A549 treated with RU486 at 1 μM for 4 hours (cell line): Measurements from ENCODE around the gene ZBTB3. TPM values are rescaled to one million over a fixed set of nuclear protein-coding genes. Genes with fewer than 3 reads are reported as not detected.

ENCODE experiments used
- total RNA-seq: library from RNA; stranded (reverse); fragments of 200-300 nt; extraction: Qiagen RNA extraction; gene quantifications from 5 replicates; pipeline ENCODE4 v1.2.3, GENCODE V29; 2022; ENCODE audit warnings: low read depth

ZBTB3 gene
- 1.6 to 2.6 TPM (median 1.8 TPM) in 5 replicates for total RNA-seq

GRCh38 chr11:62753736-62754603 is at the start of gene ZBTB3:
ZBTB3 (minus strand) TSS chr11:62754160; CDS start chr11:62753664, 496 bp downstream.

GRCh38 chr11:62791501-62792201 is 37.7 kb upstream of the ZBTB3 start, which contains the start of gene TMEM223:
TMEM223 (minus strand) TSS chr11:62792006; CDS start chr11:62791994, 12 bp downstream.

GRCh38 chr11:62787005-62787759 is 33.2 kb upstream of the ZBTB3 start, which contains the start of gene TMEM179B:
TMEM179B (plus strand) TSS chr11:62787402; CDS start chr11:62787432, 30 bp downstream.

GRCh38 chr11:62771144-62772021 is 17.4 kb upstream of the ZBTB3 start, which contains the start of gene TAF6L:
TAF6L (plus strand) TSS chr11:62771396; CDS start chr11:62775784, 4,388 bp downstream.

GRCh38 chr11:62728171-62728988 is 25.6 kb downstream of the ZBTB3 start, which contains the start of gene TTC9C:
TTC9C (plus strand) TSS chr11:62728486; CDS start chr11:62728849, 363 bp downstream.

GRCh38 chr11:62727165-62727871 is 26.6 kb downstream of the ZBTB3 start, which contains the start of gene HNRNPUL2:
HNRNPUL2 (minus strand) TSS chr11:62727457; CDS start chr11:62727156, 301 bp downstream.

GRCh38 chr11:62707277-62707861 is 46.6 kb downstream of the ZBTB3 start, which contains the start of the genes BSCL2 and GNG3:
BSCL2 (minus strand) TSS chr11:62707424; CDS start chr11:62707195, 229 bp downstream.
GNG3 (plus strand) TSS chr11:62707676; CDS start chr11:62708296, 620 bp downstream.

Other genes with a start within 250 kb of the ZBTB3 start
- 186 to 202 TPM (median 195 TPM) in 5 replicates for gene AHNAK, start 207.4 kb downstream of the ZBTB3 start, total RNA-seq
- gene EEF1G, start 180.3 kb downstream of the ZBTB3 start, total RNA-seq, result 1,853 to 2,125 TPM (median 1,992 TPM) in 5 replicates
- 11.5 to 15.8 TPM (median 13.0 TPM) in 5 replicates for gene TUT1, start 162.6 kb downstream of the ZBTB3 start, total RNA-seq
- 83.9 to 88.1 TPM (median 84.8 TPM) in 5 replicates for gene MTA2, start 152.3 kb downstream of the ZBTB3 start, total RNA-seq
- gene EML3, start 141.4 kb downstream of the ZBTB3 start, total RNA-seq, result 15.6 to 28.5 TPM (median 24.4 TPM) in 5 replicates
- 2.6 to 4.7 TPM (median 3.8 TPM) in 5 replicates for gene ROM1, start 140.9 kb downstream of the ZBTB3 start, total RNA-seq
- gene B3GAT3, start 132.2 kb downstream of the ZBTB3 start, total RNA-seq, result 38.7 to 56.9 TPM (median 51.6 TPM) in 5 replicates
- gene GANAB, start 107.5 kb downstream of the ZBTB3 start, total RNA-seq, result 241 to 274 TPM (median 257 TPM) in 5 replicates
- gene INTS5, start 100.9 kb downstream of the ZBTB3 start, total RNA-seq, result 15.2 to 22.5 TPM (median 21.2 TPM) in 5 replicates
- gene C11orf98, start 89.0 kb downstream of the ZBTB3 start, total RNA-seq, result 130 to 179 TPM (median 143 TPM) in 5 replicates
- gene CSKMT, start 88.8 kb downstream of the ZBTB3 start, total RNA-seq, result 11.1 to 17.8 TPM (median 15.6 TPM) in 5 replicates
- 24.4 to 38.3 TPM (median 37.7 TPM) in 5 replicates for gene UQCC3, start 82.5 kb downstream of the ZBTB3 start, total RNA-seq
- 5.0 to 5.5 TPM (median 5.2 TPM) in 5 replicates for gene LBHD1, start 81.9 kb downstream of the ZBTB3 start, total RNA-seq
- 108 to 131 TPM (median 123 TPM) in 5 replicates for gene UBXN1, start 75.1 kb downstream of the ZBTB3 start, total RNA-seq
- gene LRRN4CL, start 64.6 kb downstream of the ZBTB3 start, total RNA-seq, result 0.07 to 0.13 TPM (median 0.13 TPM) in 3 of 5 replicates, not detected in the others
- gene BSCL2, start 46.7 kb downstream of the ZBTB3 start, total RNA-seq, result 55.6 to 100 TPM (median 73.5 TPM) in 5 replicates
- gene GNG3, start 46.5 kb downstream of the ZBTB3 start, total RNA-seq, result not detected in 5 replicates
- gene HNRNPUL2, start 26.7 kb downstream of the ZBTB3 start, total RNA-seq, result 35.2 to 46.4 TPM (median 41.7 TPM) in 5 replicates
- gene TTC9C, start 25.7 kb downstream of the ZBTB3 start, total RNA-seq, result 29.5 to 36.2 TPM (median 31.1 TPM) in 5 replicates
- gene POLR2G, start 7.4 kb upstream of the ZBTB3 start, total RNA-seq, result 167 to 202 TPM (median 180 TPM) in 5 replicates
- 11.5 to 18.4 TPM (median 15.2 TPM) in 5 replicates for gene TAF6L, start 17.2 kb upstream of the ZBTB3 start, total RNA-seq
- 67.2 to 92.9 TPM (median 90.6 TPM) in 5 replicates for gene TMEM179B, start 33.2 kb upstream of the ZBTB3 start, total RNA-seq
- gene TMEM223, start 37.8 kb upstream of the ZBTB3 start, total RNA-seq, result 18.1 to 30.6 TPM (median 28.2 TPM) in 5 replicates
- 45.5 to 57.5 TPM (median 52.4 TPM) in 5 replicates for gene NXF1, start 51.3 kb upstream of the ZBTB3 start, total RNA-seq
- 19.1 to 27.8 TPM (median 25.8 TPM) in 5 replicates for gene STX5, start 77.9 kb upstream of the ZBTB3 start, total RNA-seq
- not detected in 5 replicates for gene TEX54, start 78.7 kb upstream of the ZBTB3 start, total RNA-seq
- gene WDR74, start 85.4 kb upstream of the ZBTB3 start, total RNA-seq, result 72.4 to 87.2 TPM (median 85.8 TPM) in 5 replicates
- gene SLC3A2, start 126.7 kb upstream of the ZBTB3 start, total RNA-seq, result 882 to 1,078 TPM (median 1,030 TPM) in 5 replicates
- gene CHRM1, start 167.2 kb upstream of the ZBTB3 start, total RNA-seq, result 0.05 TPM in 1 of 5 replicates, not detected in the others
- not detected in 5 replicates for gene SLC22A6, start 230.8 kb upstream of the ZBTB3 start, total RNA-seq